OCI-LY7 (cell line): ENCODE results near the gene RNF148. TPM values are rescaled to one million over a fixed set of nuclear protein-coding genes. Genes with fewer than 3 reads are reported as not detected.

Experiments
- BruUV-seq: library from RNA; stranded (reverse); fragments of 400-500 nt; replicated peaks from 2 replicates; lab custom pipeline; 2021; lab: Mats Ljungman, UMichigan
- CTCF ChIA-PET: fragments of 300-600 bp; sonication (Branson Sonifier 250); formaldehyde crosslinking; loops from one replicate; lab custom pipeline; 2022; ENCODE audit warnings: antibody characterized with exemption; ENCODE audit not compliant: unreplicated experiment; lab: Charles Lee
- POLR2A ChIA-PET: fragments of 300-600 bp; sonication (Branson Sonifier 250); formaldehyde crosslinking; loops from one replicate; lab custom pipeline; 2022; ENCODE audit warnings: antibody characterized with exemption; lab: Charles Lee
- DNase-seq: peaks from one replicate; pipeline ENCODE4 v3.0.0-alpha.2; 2015; ENCODE audit warnings: low spot score
- H2AFZ ChIP-seq: fragments of 200-600 bp; sonication (generic), shearing (Covaris generic); 2 replicates; pipeline ENCODE4 v1.6.1; 2014; ENCODE audit warnings: mild to moderate bottlenecking, antibody characterized with exemption, low read length, moderate library complexity
- H3K27ac ChIP-seq: fragments of 200-600 bp; sonication (generic); 2 replicates; pipeline ENCODE4 v1.5.1; 2014; ENCODE audit warnings: mixed run types, low read depth, mild to moderate bottlenecking, moderate library complexity, low read length, inconsistent platforms; ENCODE audit not compliant: poor library complexity, severe bottlenecking
- H3K36me3 ChIP-seq: fragments of 200-600 bp; sonication (generic); 2 replicates; pipeline ENCODE4 v1.6.1; 2014; ENCODE audit warnings: mild to moderate bottlenecking, antibody characterized with exemption, low read length, moderate library complexity, mixed read lengths; ENCODE audit not compliant: insufficient read depth
- H3K4me1 ChIP-seq: fragments of 200-600 bp; sonication (generic); 2 replicates; pipeline ENCODE4 v1.5.1; 2014; ENCODE audit warnings: mild to moderate bottlenecking, low read length; ENCODE audit not compliant: insufficient read depth, poor library complexity, severe bottlenecking
- H3K4me2 ChIP-seq: fragments of 200-600 bp; sonication (generic); 2 replicates; pipeline ENCODE4 v1.6.1; 2014; ENCODE audit warnings: mild to moderate bottlenecking, low read length
- H3K4me3 ChIP-seq: fragments of 200-600 bp; sonication (generic); 2 replicates; pipeline ENCODE4 v1.5.1; 2014; ENCODE audit warnings: mild to moderate bottlenecking, low read depth, low read length; ENCODE audit not compliant: poor library complexity, severe bottlenecking
- H3K79me2 ChIP-seq: fragments of 200-600 bp; sonication (generic); 2 replicates; pipeline ENCODE4 v1.6.1; 2016; ENCODE audit warnings: low read depth, mild to moderate bottlenecking, low read length, moderate library complexity, mixed read lengths; ENCODE audit not compliant: insufficient read depth
- H3K9me2 ChIP-seq: fragments of 200-600 bp; sonication (generic); 2 replicates; pipeline ENCODE4 v1.6.1; 2016; ENCODE audit warnings: mild to moderate bottlenecking, low read length, mixed read lengths; ENCODE audit not compliant: insufficient read depth
- H3K9me3 ChIP-seq: fragments of 200-600 bp; sonication (generic); 2 replicates; pipeline ENCODE4 v1.6.1; 2014; ENCODE audit warnings: mild to moderate bottlenecking, mixed run types, low read length, mixed read lengths
- H4K20me1 ChIP-seq: fragments of 200-600 bp; sonication (generic); 2 replicates; pipeline ENCODE4 v1.6.1; 2014; ENCODE audit warnings: mild to moderate bottlenecking, antibody characterized with exemption, low read length, moderate library complexity, mixed read lengths; ENCODE audit not compliant: insufficient read depth
- EZH2phosphoT487 ChIP-seq: fragments of 200-600 bp; sonication (generic); IDR thresholded peaks from 2 replicates; pipeline ENCODE4 v1.6.1; 2018; ENCODE audit warnings: low read depth, borderline replicate concordance, mild to moderate bottlenecking, mixed run types, antibody characterized with exemption, low read length, moderate library complexity, mixed read lengths
- intact Hi-C: fragments of 100-400 bp; cut with micrococcal nuclease; formaldehyde crosslinking; loops from one replicate; pipeline ENCODE4 v1.10.0; 2022; ENCODE audit not compliant: unreplicated experiment
- total RNA-seq, 2 experiments: library from RNA; depleted of rRNA in 1 of 2; stranded (reverse); fragments of >200 nt in 1 of 2; shearing (Covaris generic) in 1 of 2; gene quantifications; 2 replicates each; pipeline ENCODE4 v1.2.3, GENCODE V29; 2014 to 2022
- TF ChIP-seq, protein P1 (sequence below): fragments of 200-600 bp; sonication (generic); conservative IDR thresholded peaks from 2 replicates; pipeline ENCODE4 v1.5.1; 2014; ENCODE audit warnings: mild to moderate bottlenecking, antibody characterized with exemption, low read length, moderate library complexity, mixed read lengths

RNF148 gene
- total RNA-seq, 2 experiments from 2014 or later, result not detected

DNA sequence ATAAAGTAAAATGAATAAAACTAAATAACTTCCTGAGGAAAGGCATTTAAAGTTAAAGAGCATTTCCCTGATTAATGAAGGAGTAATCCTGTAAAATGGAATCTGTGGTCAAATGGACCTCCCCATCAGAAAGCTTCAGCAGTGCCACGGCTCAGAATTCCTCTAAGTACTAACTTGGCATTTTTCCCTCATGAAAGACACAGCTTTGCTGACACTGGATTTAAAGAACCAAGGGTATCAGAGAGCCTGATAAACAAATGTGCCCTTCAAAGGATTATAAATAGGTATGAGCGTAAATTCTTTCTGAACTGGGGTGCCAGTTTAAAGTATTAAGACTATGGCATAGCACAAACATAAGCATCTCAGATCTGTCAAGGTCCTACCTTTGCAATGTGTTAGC lies 24.2 kb upstream of the RNF148 start:
- no peak overlapping the region for H3K27ac ChIP-seq
- no peaks in the 10 kb centered on the region for H4K20me1 ChIP-seq
- no peak overlapping the region for H3K4me3 ChIP-seq
- no peaks in the 10 kb centered on the region for H3K4me1 ChIP-seq
- intact Hi-C loops, result loop anchor here (5.0 kb wide), 1 partner anchor 860 kb away; no protein-coding TSS in a partner anchor
- H3K4me2 ChIP-seq, result no peak overlapping the region
- TF ChIP-seq EZH2phosphoT487, result no peak
- TF ChIP-seq, protein P1, sequence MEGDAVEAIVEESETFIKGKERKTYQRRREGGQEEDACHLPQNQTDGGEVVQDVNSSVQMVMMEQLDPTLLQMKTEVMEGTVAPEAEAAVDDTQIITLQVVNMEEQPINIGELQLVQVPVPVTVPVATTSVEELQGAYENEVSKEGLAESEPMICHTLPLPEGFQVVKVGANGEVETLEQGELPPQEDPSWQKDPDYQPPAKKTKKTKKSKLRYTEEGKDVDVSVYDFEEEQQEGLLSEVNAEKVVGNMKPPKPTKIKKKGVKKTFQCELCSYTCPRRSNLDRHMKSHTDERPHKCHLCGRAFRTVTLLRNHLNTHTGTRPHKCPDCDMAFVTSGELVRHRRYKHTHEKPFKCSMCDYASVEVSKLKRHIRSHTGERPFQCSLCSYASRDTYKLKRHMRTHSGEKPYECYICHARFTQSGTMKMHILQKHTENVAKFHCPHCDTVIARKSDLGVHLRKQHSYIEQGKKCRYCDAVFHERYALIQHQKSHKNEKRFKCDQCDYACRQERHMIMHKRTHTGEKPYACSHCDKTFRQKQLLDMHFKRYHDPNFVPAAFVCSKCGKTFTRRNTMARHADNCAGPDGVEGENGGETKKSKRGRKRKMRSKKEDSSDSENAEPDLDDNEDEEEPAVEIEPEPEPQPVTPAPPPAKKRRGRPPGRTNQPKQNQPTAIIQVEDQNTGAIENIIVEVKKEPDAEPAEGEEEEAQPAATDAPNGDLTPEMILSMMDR, result no peak
- ChIA-PET POLR2A (interaction anchor here (0.6 to 1.3 kb wide), 5 partner anchors 10 to 128 kb away, joined by 3 read pairs; no protein-coding TSS in a partner anchor), CTCF (no interaction called here)
- H3K36me3 ChIP-seq, result no peaks in the 10 kb centered on the region
- no TSS peak for BruUV-seq
- H3K9me3 ChIP-seq, result no peaks in the 10 kb centered on the region
- H3K79me2 ChIP-seq, result no peaks in the 10 kb centered on the region
- H3K9me2 ChIP-seq, result no peaks in the 10 kb centered on the region
- no peak overlapping the region for H2AFZ ChIP-seq
- no peak for DNase-seq

DNA sequence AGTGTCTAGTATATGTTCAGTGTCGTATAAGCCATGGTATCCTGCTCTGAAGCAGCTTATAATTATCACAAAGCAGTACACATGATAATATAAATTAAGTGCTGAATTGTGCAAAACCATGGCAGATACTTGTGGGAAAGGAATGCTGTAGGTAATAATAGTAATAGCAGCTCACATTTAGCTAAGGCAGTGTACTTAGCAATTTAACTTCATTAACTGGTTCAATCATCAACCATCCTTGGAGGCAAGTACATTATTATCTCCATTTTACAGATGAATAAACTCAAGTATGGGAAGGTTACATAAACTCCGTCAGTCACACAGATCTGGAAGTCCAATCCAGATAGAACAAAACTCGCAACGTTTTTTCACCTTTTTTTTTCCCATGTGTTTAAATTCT lies 21.6 kb upstream of the RNF148 start:
- POLR2A ChIA-PET, result no interaction called here
- no peaks in the 10 kb centered on the region for H3K79me2 ChIP-seq
- TF ChIP-seq EZH2phosphoT487, result no peak
- TF ChIP-seq, protein P1, result no peak
- H4K20me1 ChIP-seq, result no peaks in the 10 kb centered on the region
- no peak for DNase-seq
- no peaks in the 10 kb centered on the region for H3K4me1 ChIP-seq
- no peaks in the 10 kb centered on the region for H3K9me2 ChIP-seq
- no peak overlapping the region for H3K4me3 ChIP-seq
- CTCF ChIA-PET, result no interaction called here
- no TSS peak for BruUV-seq
- no peaks in the 10 kb centered on the region for H3K9me3 ChIP-seq
- no peak overlapping the region for H3K27ac ChIP-seq
- H2AFZ ChIP-seq, result no peak overlapping the region
- no peak overlapping the region for H3K4me2 ChIP-seq
- intact Hi-C loops, result no loop called here
- no peaks in the 10 kb centered on the region for H3K36me3 ChIP-seq

- no peaks in the 10 kb centered on the region for H3K9me3 ChIP-seq
- no peak overlapping the region for H3K27ac ChIP-seq
- no peaks in the 10 kb centered on the region for H3K9me2 ChIP-seq
- intact Hi-C loops, result no loop called here
- no peak overlapping the region for H2AFZ ChIP-seq
- no peak overlapping the region for H3K4me3 ChIP-seq
- no peaks in the 10 kb centered on the region for H4K20me1 ChIP-seq
- no peaks in the 10 kb centered on the region for H3K4me1 ChIP-seq
- no TSS peak for BruUV-seq
- no peak for DNase-seq
- POLR2A ChIA-PET, result no interaction called here
- H3K79me2 ChIP-seq, result no peaks in the 10 kb centered on the region
- no peak overlapping the region for H3K4me2 ChIP-seq
- CTCF ChIA-PET, result no interaction called here
- no peaks in the 10 kb centered on the region for H3K36me3 ChIP-seq
- TF ChIP-seq EZH2phosphoT487, result no peak
- TF ChIP-seq, protein P1, result no peak
These were observed 16.4 kb upstream of the RNF148 start for GRCh38 chr7:122719010-122719578.
